ENCODE results near the gene BIRC5. TPM values are rescaled to one million over a fixed set of nuclear protein-coding genes. Genes with fewer than 3 reads are reported as not detected.
"Not testable (repeated sequence)": the region's sequence is repeated elsewhere in the genome, so short reads cannot be mapped to it uniquely, and the experiment has no call there.

The BIRC5 gene
- total and polyA plus RNA-seq, 3 experiments from 2014 or later: 0.69 to 65.1 (median 61.0) TPM

GRCh38 chr17:78230252-78230962 lies 16.4 kb downstream of the BIRC5 start:
- no peak overlapping the region for H3K27ac Mint-ChIP-seq
- Histone ChIP-seq H3K27ac (ENCODE audit: low read depth, low read length) (no peak overlapping the region), H3K4me3 (ENCODE audit: low read length) (no peak overlapping the region), H3K9me3 (ENCODE audit: low read length) (no peaks in the 10 kb centered on the region), H3K4me1 (ENCODE audit: insufficient read depth, low read length) (no peaks in the 10 kb centered on the region), H3K27me3 (ENCODE audit: insufficient read depth, low read length, poor library complexity, severe bottlenecking) (peaks cover 12% of the 10 kb centered on the region), H3K36me3 (ENCODE audit: insufficient read depth, low read length) (no peaks in the 10 kb centered on the region)
- H3K4me3 Mint-ChIP-seq: no peak overlapping the region
- no peaks in the 10 kb centered on the region for H3K36me3 Mint-ChIP-seq
- ChIA-PET CTCF (no interaction called here), POLR2A (no interaction called here)
- DNase-seq: no peak
- H3K9me3 Mint-ChIP-seq: no peaks in the 10 kb centered on the region
- H3K4me1 Mint-ChIP-seq: peaks cover 3 to 13% (median 9%) of the 10 kb centered on the region in 3 donors
- peaks cover 27 to 36% of the 10 kb centered on the region in 2 donors for H3K27me3 Mint-ChIP-seq

GRCh38 chr17:78230996-78231935 lies 17.2 kb downstream of the BIRC5 start, which contains the start of gene TMEM235:
Gene TMEM235 (plus strand): TSS chr17:78231631. CDS start chr17:78232024, 393 bp downstream.
- H3K27ac ChIP-seq (ENCODE audit: low read depth, low read length): no peak within 1 kb of the TSS
- DNase-seq: no peak
- CTCF ChIA-PET: no interaction called here
- POLR2A ChIA-PET: no interaction called here
- H3K9me3 ChIP-seq (ENCODE audit: low read length): no peaks in the 10 kb centered on the region
- no peaks in the 10 kb centered on the region for H3K36me3 Mint-ChIP-seq
- no peak within 1 kb of the TSS for H3K27ac Mint-ChIP-seq
- peak within 1 kb of the TSS in 1 of 7 donors; percentile 14 for H3K4me3 Mint-ChIP-seq
- H3K27me3 ChIP-seq (ENCODE audit: insufficient read depth, low read length, poor library complexity, severe bottlenecking): peaks cover 12% of the 10 kb centered on the region
- H3K4me3 ChIP-seq (ENCODE audit: low read length): no peak within 1 kb of the TSS
- H3K36me3 ChIP-seq (ENCODE audit: insufficient read depth, low read length): no peaks in the 10 kb centered on the region
- H3K27me3 Mint-ChIP-seq: peaks cover 27 to 36% of the 10 kb centered on the region in 2 donors
- H3K4me1 Mint-ChIP-seq: peaks cover 3 to 13% (median 9%) of the 10 kb centered on the region in 3 donors
- H3K4me1 ChIP-seq (ENCODE audit: insufficient read depth, low read length): no peaks in the 10 kb centered on the region
- no peaks in the 10 kb centered on the region for H3K9me3 Mint-ChIP-seq

- no peaks in the 10 kb centered on the region for H3K9me3 Mint-ChIP-seq
- no peak overlapping the region for H3K4me3 ChIP-seq (ENCODE audit: low read length)
- H3K27ac Mint-ChIP-seq: no peak overlapping the region
- H3K4me1 Mint-ChIP-seq: peaks cover 3 to 13% (median 5%) of the 10 kb centered on the region in 3 donors
- ChIA-PET CTCF (no interaction called here), POLR2A (interaction anchor here (0.6 kb wide), 1 partner anchor 360 kb away, joined by 15 read pairs; no protein-coding TSS in a partner anchor)
- no peaks in the 10 kb centered on the region for H3K4me1 ChIP-seq (ENCODE audit: insufficient read depth, low read length)
- no peak overlapping the region for H3K27ac ChIP-seq (ENCODE audit: low read depth, low read length)
- H3K36me3 ChIP-seq (ENCODE audit: insufficient read depth, low read length): no peaks in the 10 kb centered on the region
- H3K4me3 Mint-ChIP-seq: peak overlapping the region in 1 of 7 donors; percentile 14
- H3K27me3 ChIP-seq (ENCODE audit: insufficient read depth, low read length, poor library complexity, severe bottlenecking): peaks cover 12% of the 10 kb centered on the region
- H3K27me3 Mint-ChIP-seq: peaks cover 27 to 36% of the 10 kb centered on the region in 2 donors
- no peak for DNase-seq
- no peaks in the 10 kb centered on the region for H3K36me3 Mint-ChIP-seq
- H3K9me3 ChIP-seq (ENCODE audit: low read length): no peaks in the 10 kb centered on the region
These were observed 18.2 kb downstream of the BIRC5 start for GRCh38 chr17:78231991-78232858.

GRCh38 chr17:78232859-78233173 lies 18.8 kb downstream of the BIRC5 start:
- Mint-ChIP-seq H3K27ac (no peak overlapping the region), H3K4me1 (peaks cover 3 to 13% (median 5%) of the 10 kb centered on the region in 3 donors), H3K9me3 (no peaks in the 10 kb centered on the region), H3K27me3 (peaks cover 26 to 32% of the 10 kb centered on the region in 2 donors), H3K36me3 (no peaks in the 10 kb centered on the region), H3K4me3 (no peak overlapping the region)
- H3K4me3 ChIP-seq (ENCODE audit: low read length): no peak overlapping the region
- H3K27ac ChIP-seq (ENCODE audit: low read depth, low read length): no peak overlapping the region
- ChIA-PET CTCF (no interaction called here), POLR2A (no interaction called here)
- peaks cover 12% of the 10 kb centered on the region for H3K27me3 ChIP-seq (ENCODE audit: insufficient read depth, low read length, poor library complexity, severe bottlenecking)
- no peaks in the 10 kb centered on the region for H3K36me3 ChIP-seq (ENCODE audit: insufficient read depth, low read length)
- no peaks in the 10 kb centered on the region for H3K9me3 ChIP-seq (ENCODE audit: low read length)
- no peaks in the 10 kb centered on the region for H3K4me1 ChIP-seq (ENCODE audit: insufficient read depth, low read length)
- DNase-seq: no peak

GRCh38 chr17:78233678-78234077 lies 19.6 kb downstream of the BIRC5 start:
- no peaks in the 10 kb centered on the region for H3K9me3 Mint-ChIP-seq
- POLR2A ChIA-PET: no interaction called here
- peaks cover 3 to 13% (median 5%) of the 10 kb centered on the region in 3 donors for H3K4me1 Mint-ChIP-seq
- H3K27me3 ChIP-seq (ENCODE audit: insufficient read depth, low read length, poor library complexity, severe bottlenecking): peaks cover 12% of the 10 kb centered on the region
- no peak overlapping the region for H3K27ac ChIP-seq (ENCODE audit: low read depth, low read length)
- CTCF ChIA-PET: no interaction called here
- DNase-seq: no peak
- H3K36me3 Mint-ChIP-seq: no peaks in the 10 kb centered on the region
- no peaks in the 10 kb centered on the region for H3K9me3 ChIP-seq (ENCODE audit: low read length)
- H3K36me3 ChIP-seq (ENCODE audit: insufficient read depth, low read length): no peaks in the 10 kb centered on the region
- no peaks in the 10 kb centered on the region for H3K4me1 ChIP-seq (ENCODE audit: insufficient read depth, low read length)
- H3K4me3 ChIP-seq (ENCODE audit: low read length): no peak overlapping the region
- H3K4me3 Mint-ChIP-seq: no peak overlapping the region
- peaks cover 23 to 30% of the 10 kb centered on the region in 2 donors for H3K27me3 Mint-ChIP-seq
- no peak overlapping the region for H3K27ac Mint-ChIP-seq

GRCh38 chr17:78234261-78234865 lies 20.3 kb downstream of the BIRC5 start:
- H3K9me3 Mint-ChIP-seq: no peaks in the 10 kb centered on the region
- Histone ChIP-seq H3K27me3 (ENCODE audit: insufficient read depth, low read length, poor library complexity, severe bottlenecking) (peaks cover 12% of the 10 kb centered on the region), H3K9me3 (ENCODE audit: low read length) (no peaks in the 10 kb centered on the region), H3K4me1 (ENCODE audit: insufficient read depth, low read length) (no peaks in the 10 kb centered on the region), H3K36me3 (ENCODE audit: insufficient read depth, low read length) (no peaks in the 10 kb centered on the region), H3K4me3 (ENCODE audit: low read length) (no peak overlapping the region), H3K27ac (ENCODE audit: low read depth, low read length) (no peak overlapping the region)
- DNase-seq: no peak
- H3K4me1 Mint-ChIP-seq: peaks cover 3 to 13% (median 5%) of the 10 kb centered on the region in 3 donors
- POLR2A ChIA-PET: no interaction called here
- no peak overlapping the region for H3K27ac Mint-ChIP-seq
- no peak overlapping the region for H3K4me3 Mint-ChIP-seq
- H3K27me3 Mint-ChIP-seq: peaks cover 19 to 30% of the 10 kb centered on the region in 2 donors
- CTCF ChIA-PET: no interaction called here
- no peaks in the 10 kb centered on the region for H3K36me3 Mint-ChIP-seq

- peaks cover 12% of the 10 kb centered on the region for H3K27me3 ChIP-seq (ENCODE audit: insufficient read depth, low read length, poor library complexity, severe bottlenecking)
- peaks cover 3 to 13% (median 5%) of the 10 kb centered on the region in 3 donors for H3K4me1 Mint-ChIP-seq
- H3K9me3 ChIP-seq (ENCODE audit: low read length); DNase-seq; H3K9me3 Mint-ChIP-seq; H3K36me3 Mint-ChIP-seq; H3K27ac ChIP-seq (ENCODE audit: low read depth, low read length); H3K4me1 ChIP-seq (ENCODE audit: insufficient read depth, low read length); H3K27ac Mint-ChIP-seq; H3K4me3 Mint-ChIP-seq; H3K4me3 ChIP-seq (ENCODE audit: low read length); POLR2A ChIA-PET; H3K36me3 ChIP-seq (ENCODE audit: insufficient read depth, low read length): not testable (repeated sequence)
- CTCF ChIA-PET: interaction anchor here (1.3 kb wide), 1 partner anchor 16 kb away, joined by 3 read pairs; no protein-coding TSS in a partner anchor
- H3K27me3 Mint-ChIP-seq: peaks cover 19 to 30% of the 10 kb centered on the region in 2 donors
These were observed 21.0 kb downstream of the BIRC5 start for GRCh38 chr17:78235022-78235421.
